Measurements from ENCODE around the gene CHI3L1. TPM values are rescaled to one million over a fixed set of nuclear protein-coding genes. Genes with fewer than 3 reads are reported as not detected.

Gene CHI3L1
- total RNA-seq, 1 donor from 2014 or later = 85.1 TPM

GRCh38 chr1:203142684-203143408 is 43.7 kb downstream of the CHI3L1 start:
- Histone ChIP-seq H3K4me1 (no peaks in the 10 kb centered on the region), H3K36me3 (no peaks in the 10 kb centered on the region), H3K27me3 (no peaks in the 10 kb centered on the region), H3K4me3 (no peak overlapping the region), H3K9me3 (no peaks in the 10 kb centered on the region), H3K27ac (no peak overlapping the region)
- DNase-seq (no peak), ATAC-seq (no peak)
- no peak for TF ChIP-seq CTCF (IDR thresholded peaks at IDR 0.05)
- intact Hi-C loops (cut with DNase I) = no loop called here

- TF ChIP-seq CTCF (IDR thresholded peaks at IDR 0.05) = no peak
- H3K9me3 ChIP-seq = no peaks in the 10 kb centered on the region
- no peaks in the 10 kb centered on the region for H3K4me1 ChIP-seq
- ATAC-seq = no peak
- H3K36me3 ChIP-seq = no peaks in the 10 kb centered on the region
- H3K27ac ChIP-seq = no peak overlapping the region
- intact Hi-C loops (cut with DNase I) = no loop called here
- DNase-seq = no peak
- no peaks in the 10 kb centered on the region for H3K27me3 ChIP-seq
- no peak overlapping the region for H3K4me3 ChIP-seq
Measured at GRCh38 chr1:203142124-203142523, 44.4 kb downstream of the CHI3L1 start.

GRCh38 chr1:203140743-203141520 is 45.6 kb downstream of the CHI3L1 start:
- TF ChIP-seq CTCF (IDR thresholded peaks at IDR 0.05) = no peak

GRCh38 chr1:203139976-203140475 is 46.5 kb downstream of the CHI3L1 start:
- no peak for TF ChIP-seq CTCF (IDR thresholded peaks at IDR 0.05)
- no peaks in the 10 kb centered on the region for H3K9me3 ChIP-seq
- no peaks in the 10 kb centered on the region for H3K36me3 ChIP-seq
- no peak overlapping the region for H3K27ac ChIP-seq
- H3K4me3 ChIP-seq = no peak overlapping the region
- intact Hi-C loops (cut with DNase I) = no loop called here
- ATAC-seq (no peak), DNase-seq (no peak)
- no peaks in the 10 kb centered on the region for H3K4me1 ChIP-seq
- H3K27me3 ChIP-seq = no peaks in the 10 kb centered on the region

More at GRCh38 chr1:203140743-203141520, 45.6 kb downstream of the CHI3L1 start:
- DNase-seq (no peak), ATAC-seq (peak; percentile 42)
- intact Hi-C loops (cut with DNase I) = no loop called here
- no peaks in the 10 kb centered on the region for H3K4me1 ChIP-seq
- H3K9me3 ChIP-seq = no peaks in the 10 kb centered on the region
- no peak overlapping the region for H3K27ac ChIP-seq
- no peaks in the 10 kb centered on the region for H3K36me3 ChIP-seq
- H3K27me3 ChIP-seq = no peaks in the 10 kb centered on the region
- H3K4me3 ChIP-seq = no peak overlapping the region

GRCh38 chr1:203138066-203138465 is 48.4 kb downstream of the CHI3L1 start:
- ATAC-seq (no peak), DNase-seq (no peak)
- Histone ChIP-seq H3K27me3 (no peaks in the 10 kb centered on the region), H3K9me3 (no peaks in the 10 kb centered on the region), H3K4me1 (peaks cover 4% of the 10 kb centered on the region), H3K4me3 (no peak overlapping the region), H3K27ac (no peak overlapping the region), H3K36me3 (no peaks in the 10 kb centered on the region)
- TF ChIP-seq CTCF (IDR thresholded peaks at IDR 0.05) = no peak
- intact Hi-C loops (cut with DNase I) = no loop called here

Data from upper lobe of right lung (tissue), 1 donor.